HUES6 (cell line): Measurements from ENCODE around the gene GUCY1A1.

Experiments used
- H3K27ac ChIP-seq: 2 replicates; pipeline ENCODE4 v1.7.0; 2013; ENCODE audit warnings: low read depth, mild to moderate bottlenecking, low read length, inconsistent platforms
- H3K27me3 ChIP-seq: 2 replicates; pipeline ENCODE4 v1.6.1; 2013; ENCODE audit warnings: low read length; ENCODE audit not compliant: control insufficient read depth, insufficient read depth
- H3K36me3 ChIP-seq: 2 replicates; pipeline ENCODE4 v1.6.1; 2013; ENCODE audit warnings: low read length; ENCODE audit not compliant: control insufficient read depth, insufficient read depth
- H3K4me1 ChIP-seq: 2 replicates; pipeline ENCODE4 v1.6.1; 2013; ENCODE audit warnings: low read length; ENCODE audit not compliant: control insufficient read depth, insufficient read depth
- H3K4me3 ChIP-seq: 2 replicates; pipeline ENCODE4 v1.5.1; 2013; ENCODE audit warnings: low read depth, low read length
- H3K9ac ChIP-seq: one replicate; pipeline ENCODE4 v1.6.1; 2013; ENCODE audit warnings: mild to moderate bottlenecking, low read length
- H3K9me3 ChIP-seq: 2 replicates; pipeline ENCODE4 v1.6.1; 2013; ENCODE audit warnings: low read depth, low read length; ENCODE audit not compliant: control insufficient read depth, insufficient read depth

The GUCY1A1 gene

DNA sequence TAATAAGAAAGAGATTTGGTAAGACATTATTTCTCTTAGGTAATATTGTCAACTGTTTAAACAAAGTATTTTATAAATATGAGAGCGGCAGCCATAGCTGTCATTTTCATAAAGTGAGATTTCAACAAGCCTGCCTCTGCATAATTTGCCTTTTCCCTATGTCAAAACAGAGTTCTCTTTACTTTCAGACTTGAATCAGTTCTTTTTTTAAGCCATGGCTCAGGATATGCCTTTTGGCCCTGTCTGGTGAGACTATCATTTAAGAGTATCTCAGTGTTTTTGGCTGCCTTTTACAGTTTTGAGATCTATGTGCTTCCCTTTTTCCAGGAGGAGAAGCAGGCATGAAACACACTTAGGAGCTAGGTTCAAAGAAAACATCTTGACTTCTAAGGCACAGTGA is 7.5 kb upstream of the GUCY1A1 start:
- Histone ChIP-seq H3K27ac (no peak overlapping the region), H3K4me3 (no peak overlapping the region), H3K4me1 (no peaks in the 10 kb centered on the region), H3K27me3 (peaks cover 49% of the 10 kb centered on the region), H3K9me3 (no peaks in the 10 kb centered on the region), H3K9ac (no peak overlapping the region), H3K36me3 (no peaks in the 10 kb centered on the region)

DNA sequence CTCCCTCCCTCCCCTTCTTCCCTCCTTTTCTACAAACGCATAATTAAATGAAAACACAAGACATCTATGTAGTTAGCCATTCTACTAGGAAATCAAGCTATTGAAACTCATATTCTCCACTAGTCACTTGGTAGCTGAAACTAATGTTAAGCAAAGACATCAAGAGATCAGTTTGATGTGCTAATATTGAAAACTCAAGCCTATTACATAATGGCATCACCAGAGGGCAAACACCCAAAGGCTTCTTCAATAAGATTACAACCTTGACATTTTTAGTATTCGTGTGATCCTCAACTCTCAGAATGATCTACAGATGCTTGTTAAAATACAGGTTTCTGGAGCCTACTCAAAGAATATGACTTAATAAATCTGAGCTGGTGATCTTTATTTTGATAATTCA is 6.2 kb upstream of the GUCY1A1 start:
- no peak overlapping the region for H3K9ac ChIP-seq
- no peak overlapping the region for H3K4me3 ChIP-seq
- H3K9me3 ChIP-seq, result no peaks in the 10 kb centered on the region
- no peak overlapping the region for H3K27ac ChIP-seq
- H3K27me3 ChIP-seq, result peaks cover 61% of the 10 kb centered on the region
- H3K4me1 ChIP-seq, result no peaks in the 10 kb centered on the region
- H3K36me3 ChIP-seq, result no peaks in the 10 kb centered on the region

DNA sequence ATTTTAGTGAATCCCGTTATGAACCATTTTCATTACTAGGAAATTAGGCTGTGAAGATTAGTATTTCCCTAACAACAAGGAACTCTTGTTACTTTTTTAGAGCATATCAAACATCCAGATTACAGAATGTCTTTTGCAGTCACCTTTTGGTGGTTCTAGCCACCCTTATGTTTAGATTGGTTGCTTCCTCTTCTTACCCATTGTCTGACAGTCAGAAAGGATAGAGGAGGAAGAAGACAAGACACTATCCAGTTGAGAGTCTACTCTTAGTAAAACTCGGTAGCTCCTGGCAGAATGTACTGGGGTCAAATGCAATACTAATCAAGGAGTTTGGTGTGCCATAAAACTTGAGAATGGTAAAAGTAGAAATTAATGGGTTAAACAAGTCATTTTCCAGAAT is 1.6 kb upstream of the GUCY1A1 start:
- no peak overlapping the region for H3K4me3 ChIP-seq
- H3K9me3 ChIP-seq, result no peaks in the 10 kb centered on the region
- no peak overlapping the region for H3K9ac ChIP-seq
- H3K36me3 ChIP-seq, result no peaks in the 10 kb centered on the region
- H3K27me3 ChIP-seq, result peaks cover 93% of the 10 kb centered on the region
- 0 out of 2 replicates have a peak, but pooled peaks cover 6% of the 10 kb centered on the region for H3K4me1 ChIP-seq
- H3K27ac ChIP-seq, result no peak overlapping the region

DNA sequence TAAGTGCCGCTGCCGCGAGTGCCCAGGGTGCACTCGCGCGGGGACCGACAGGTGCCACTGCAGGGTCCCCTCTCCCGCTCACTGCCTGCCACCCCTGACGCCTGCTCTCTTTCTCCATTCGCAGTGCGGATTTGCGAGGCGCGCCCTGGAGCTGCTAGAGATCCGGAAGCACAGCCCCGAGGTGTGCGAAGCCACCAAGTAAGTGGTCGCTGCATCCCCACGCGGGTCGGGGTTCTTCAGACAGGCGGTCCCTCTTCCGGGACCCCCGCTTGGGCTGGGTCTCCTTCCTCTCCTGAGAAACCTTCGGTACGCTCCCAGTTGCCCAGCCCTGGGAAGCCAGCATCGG is 547 bp downstream of the GUCY1A1 start:
- no peak overlapping the region for H3K27ac ChIP-seq
- H3K9ac ChIP-seq, result peak overlapping the region; percentile 41
- H3K4me1 ChIP-seq, result 0 out of 2 replicates have a peak, but pooled peaks cover 6% of the 10 kb centered on the region
- H3K4me3 ChIP-seq, result peak overlapping the region; percentile 69
- H3K36me3 ChIP-seq, result no peaks in the 10 kb centered on the region
- H3K9me3 ChIP-seq, result no peaks in the 10 kb centered on the region
- peaks cover 98% of the 10 kb centered on the region for H3K27me3 ChIP-seq

DNA sequence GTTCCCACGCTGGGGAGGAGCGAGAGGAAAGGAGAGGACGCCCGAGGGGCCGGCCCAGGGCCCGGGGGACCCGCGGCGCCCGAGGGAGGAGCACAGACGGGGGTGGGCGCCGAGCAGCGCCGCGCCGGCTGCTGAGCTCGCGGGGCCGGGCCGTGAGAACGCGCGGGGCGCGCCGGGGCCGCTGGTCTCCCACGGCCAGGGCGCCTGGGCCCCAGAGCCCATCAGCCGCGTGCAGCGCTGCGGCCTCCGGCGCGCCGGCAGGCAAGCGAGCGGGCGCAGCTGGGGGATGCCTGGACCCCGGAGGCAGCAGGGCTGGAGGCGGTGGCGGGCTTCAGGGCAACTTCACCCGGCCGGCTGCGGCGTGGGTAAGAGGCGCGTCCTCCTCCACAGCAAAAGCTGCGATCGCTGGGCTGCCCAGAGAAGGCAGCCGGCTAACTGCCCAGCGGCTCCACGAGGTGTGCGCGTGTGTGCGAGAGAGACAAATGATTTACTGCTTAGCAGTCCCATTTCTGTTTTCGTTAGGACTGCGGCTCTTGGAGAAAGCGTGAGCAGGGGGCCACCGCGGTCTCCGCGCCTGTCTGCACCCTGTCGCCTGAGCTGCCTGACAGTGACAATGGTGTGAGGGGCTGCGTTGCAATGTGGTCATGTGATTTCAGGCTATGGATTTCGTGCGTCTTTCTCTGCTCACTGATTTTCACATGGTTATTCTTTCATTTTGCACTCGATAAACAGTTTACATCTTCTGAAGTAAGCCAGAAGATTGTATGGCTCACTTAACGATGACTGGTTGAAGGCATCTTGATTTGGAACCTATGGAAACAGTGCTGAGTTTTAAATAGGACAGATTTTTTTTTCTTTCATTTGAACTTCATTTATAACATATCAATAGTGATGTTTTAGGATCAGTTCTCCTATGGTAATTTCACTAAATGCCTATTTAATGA is 1.2 kb downstream of the GUCY1A1 start:
- H3K27ac ChIP-seq, result no peak overlapping the region
- H3K27me3 ChIP-seq, result peaks cover 100% of the 10 kb centered on the region
- H3K9ac ChIP-seq, result peak overlapping the region; percentile 41
- H3K4me1 ChIP-seq, result 0 out of 2 replicates have a peak, but pooled peaks cover 6% of the 10 kb centered on the region
- H3K4me3 ChIP-seq, result peak overlapping the region; percentile 69
- H3K36me3 ChIP-seq, result no peaks in the 10 kb centered on the region
- no peaks in the 10 kb centered on the region for H3K9me3 ChIP-seq

DNA sequence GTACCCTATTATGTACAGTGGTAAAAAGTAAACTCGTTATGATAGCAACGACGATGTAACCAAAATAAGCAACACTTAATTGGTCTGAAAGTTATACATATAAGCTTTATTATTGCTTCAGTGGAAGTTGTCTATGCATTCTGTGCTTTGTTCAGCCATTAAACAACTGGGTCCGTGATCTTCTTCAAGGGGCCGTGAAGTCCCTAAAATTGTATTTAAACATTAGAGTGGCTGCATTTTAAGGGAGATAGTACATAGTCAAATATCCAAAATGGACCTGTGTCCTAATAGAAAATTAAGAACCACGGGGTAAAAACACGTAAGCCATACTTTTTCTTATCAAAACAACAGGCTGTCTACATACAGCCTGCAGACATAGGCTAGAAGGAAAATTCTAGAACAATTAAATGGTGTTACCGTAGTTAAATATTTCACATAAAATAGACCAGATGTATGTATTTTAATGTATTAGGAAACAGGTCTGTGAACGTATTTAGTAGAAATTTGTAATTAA is 2.1 kb downstream of the GUCY1A1 start:
- Histone ChIP-seq H3K27ac (no peak overlapping the region), H3K27me3 (peaks cover 100% of the 10 kb centered on the region), H3K9ac (no peak overlapping the region), H3K4me1 (0 out of 2 replicates have a peak, but pooled peaks cover 6% of the 10 kb centered on the region), H3K4me3 (no peak overlapping the region), H3K9me3 (no peaks in the 10 kb centered on the region), H3K36me3 (no peaks in the 10 kb centered on the region)

DNA sequence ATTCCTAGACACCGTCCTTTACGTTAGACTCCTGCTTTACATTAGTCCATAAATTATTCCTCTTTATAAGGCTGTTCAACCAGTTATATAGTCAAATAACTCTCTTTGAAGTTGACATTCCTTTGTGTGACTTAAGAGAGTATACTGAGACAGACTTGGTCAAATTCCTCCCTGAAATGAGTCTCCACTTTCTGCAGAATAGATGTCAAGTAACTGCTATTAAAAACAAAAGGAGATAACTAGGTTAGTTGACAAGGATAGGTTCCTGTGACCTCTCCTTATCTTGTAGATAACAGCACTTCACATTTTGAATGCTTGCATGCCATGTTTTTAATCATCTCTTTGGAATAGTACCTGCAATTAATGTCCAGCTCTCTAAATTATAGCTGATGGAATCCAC is 5.7 kb downstream of the GUCY1A1 start:
- Histone ChIP-seq H3K36me3 (no peaks in the 10 kb centered on the region), H3K27me3 (peaks cover 66% of the 10 kb centered on the region), H3K4me1 (0 out of 2 replicates have a peak, but pooled peaks cover 3% of the 10 kb centered on the region), H3K9me3 (no peaks in the 10 kb centered on the region), H3K9ac (no peak overlapping the region), H3K27ac (no peak overlapping the region), H3K4me3 (no peak overlapping the region)

DNA sequence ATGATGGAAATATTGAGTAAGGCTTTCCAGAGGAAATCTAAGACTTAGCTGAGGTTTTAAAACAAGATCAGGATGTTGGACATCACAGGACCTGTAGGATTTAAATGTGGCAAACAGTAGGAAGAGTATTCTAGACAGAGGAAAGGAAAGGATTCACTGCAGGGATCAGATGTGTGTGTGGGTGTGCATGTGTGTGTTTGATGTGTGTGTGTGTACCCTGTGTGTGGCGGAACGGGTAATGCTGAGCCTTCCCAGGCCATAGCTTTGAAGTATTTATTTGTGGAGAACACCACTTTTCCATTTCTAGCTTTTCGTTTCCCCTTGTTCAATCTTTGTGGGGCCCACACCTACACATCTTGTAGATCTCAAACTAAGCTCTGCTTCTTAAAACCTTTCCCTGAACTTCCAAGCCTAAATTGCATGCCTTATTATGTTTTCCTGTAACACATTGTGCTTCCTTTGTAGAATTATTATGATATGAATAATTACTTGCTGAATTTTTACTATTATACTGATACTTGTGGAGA is 6.9 kb downstream of the GUCY1A1 start:
- H3K27me3 ChIP-seq, result peaks cover 55% of the 10 kb centered on the region
- no peak overlapping the region for H3K9ac ChIP-seq
- H3K27ac ChIP-seq, result no peak overlapping the region
- H3K4me3 ChIP-seq, result no peak overlapping the region
- no peaks in the 10 kb centered on the region for H3K36me3 ChIP-seq
- H3K9me3 ChIP-seq, result no peaks in the 10 kb centered on the region
- no peaks in the 10 kb centered on the region for H3K4me1 ChIP-seq

DNA sequence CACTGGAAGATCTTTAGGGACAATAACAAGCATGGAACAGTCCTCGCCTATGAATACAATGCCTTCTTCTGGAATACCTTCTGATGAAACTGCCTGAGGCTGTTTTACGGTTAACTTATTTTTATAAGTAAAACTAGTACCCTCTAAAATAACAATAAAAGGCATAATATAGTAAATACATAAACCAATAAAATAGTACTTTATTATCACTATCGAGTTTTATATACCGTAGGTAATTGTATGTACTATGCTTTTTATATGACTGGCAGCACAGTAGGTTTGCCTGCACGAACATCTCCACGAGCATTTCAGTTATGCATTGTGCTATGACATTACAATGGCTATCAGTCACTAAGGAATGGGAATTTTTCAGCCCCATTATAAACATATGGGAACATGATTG is 8.0 kb downstream of the GUCY1A1 start:
- no peaks in the 10 kb centered on the region for H3K36me3 ChIP-seq
- no peak overlapping the region for H3K9ac ChIP-seq
- peaks cover 43% of the 10 kb centered on the region for H3K27me3 ChIP-seq
- no peak overlapping the region for H3K4me3 ChIP-seq
- H3K27ac ChIP-seq, result no peak overlapping the region
- no peaks in the 10 kb centered on the region for H3K4me1 ChIP-seq
- H3K9me3 ChIP-seq, result no peaks in the 10 kb centered on the region

DNA sequence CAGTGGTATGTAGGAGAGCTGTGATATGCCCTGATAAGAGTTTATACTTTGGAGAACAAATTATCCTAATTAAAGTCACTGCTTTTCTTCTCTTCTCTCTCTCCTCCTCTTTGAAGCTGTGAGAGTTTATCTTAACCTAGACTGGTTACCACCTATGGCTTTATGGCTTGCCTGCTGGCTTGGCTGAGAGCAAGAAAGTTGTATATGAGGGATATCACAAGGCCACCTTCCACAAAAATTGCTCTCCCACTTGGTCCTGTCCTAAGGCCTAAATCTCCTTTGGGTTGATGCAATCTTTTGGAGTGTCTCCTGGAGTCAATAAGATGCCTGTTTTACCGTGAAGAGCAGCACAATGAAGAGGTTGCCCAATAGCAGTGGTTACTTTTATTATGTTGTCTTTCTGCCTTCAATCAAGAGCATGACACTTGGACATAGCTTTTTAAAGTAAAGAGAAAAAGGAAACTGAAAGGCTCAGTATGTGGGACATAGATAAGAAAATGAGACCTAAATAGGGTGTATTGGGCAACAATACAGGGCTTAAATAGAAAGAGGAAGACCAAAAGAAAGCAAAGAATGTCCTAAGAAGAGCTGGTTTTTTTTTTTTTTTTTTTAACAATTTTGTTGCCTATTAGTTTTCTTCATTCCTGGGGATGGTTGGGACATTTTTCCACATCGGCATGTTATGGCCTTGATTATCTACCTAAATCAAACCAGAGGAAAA is 9.2 kb downstream of the GUCY1A1 start:
- H3K27me3 ChIP-seq, result peaks cover 31% of the 10 kb centered on the region
- H3K4me1 ChIP-seq, result no peaks in the 10 kb centered on the region
- no peak overlapping the region for H3K4me3 ChIP-seq
- no peak overlapping the region for H3K9ac ChIP-seq
- no peaks in the 10 kb centered on the region for H3K9me3 ChIP-seq
- no peaks in the 10 kb centered on the region for H3K36me3 ChIP-seq
- no peak overlapping the region for H3K27ac ChIP-seq

DNA sequence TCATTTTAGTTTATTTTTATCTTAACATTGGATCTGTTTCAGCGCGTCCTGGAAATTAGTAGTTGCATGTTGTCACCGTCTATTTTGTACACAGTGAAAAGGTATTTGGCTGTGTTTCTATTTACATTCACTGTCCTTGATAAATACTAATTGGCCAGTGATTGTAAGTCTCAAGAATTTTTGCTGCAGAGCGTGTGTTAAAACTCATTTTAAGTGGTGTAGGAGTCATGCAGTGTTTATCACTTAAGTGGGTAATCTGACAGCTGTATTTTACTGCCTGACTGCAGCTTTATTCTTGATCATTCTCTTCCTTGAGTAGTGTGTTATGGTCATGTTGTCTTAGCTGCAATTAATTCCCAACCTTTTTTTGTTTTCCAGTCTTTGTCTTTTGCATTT is 9.8 kb downstream of the GUCY1A1 start:
- no peak overlapping the region for H3K27ac ChIP-seq
- H3K9ac ChIP-seq, result no peak overlapping the region
- no peaks in the 10 kb centered on the region for H3K9me3 ChIP-seq
- no peaks in the 10 kb centered on the region for H3K4me1 ChIP-seq
- no peak overlapping the region for H3K4me3 ChIP-seq
- H3K27me3 ChIP-seq, result peaks cover 25% of the 10 kb centered on the region
- H3K36me3 ChIP-seq, result no peaks in the 10 kb centered on the region
